ENCODE results near the gene ABRAXAS1.

The ABRAXAS1 gene

DNA sequence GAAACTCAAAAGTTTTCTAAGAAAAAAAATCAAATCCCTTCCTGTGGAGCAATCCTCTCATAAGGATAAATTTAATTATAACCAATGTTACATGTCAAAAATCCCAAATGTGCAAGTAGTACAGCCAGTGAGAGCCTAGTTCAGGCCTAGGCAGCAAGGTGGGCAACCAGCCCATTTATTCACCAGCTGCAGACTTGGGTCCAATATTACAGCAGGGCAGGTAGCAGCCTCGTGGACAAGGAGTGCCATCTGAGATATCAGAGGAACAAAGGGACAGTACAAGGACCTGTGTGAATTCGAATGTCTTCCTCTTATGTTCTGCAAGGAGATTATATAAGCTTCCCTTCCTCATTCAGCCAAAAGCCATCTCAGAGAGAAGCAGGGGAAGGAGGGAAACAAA is 35.9 kb downstream of the ABRAXAS1 start:
- DNase-seq = no peak

- DNase-seq = no peak
These were observed 44.0 kb downstream of the ABRAXAS1 start for GRCh38 chr4:83440899-83441298.

GRCh38 chr4:83440148-83440814 is 44.6 kb downstream of the ABRAXAS1 start:
- no peak for DNase-seq

- DNase-seq = no peak
These were observed 46.2 kb downstream of the ABRAXAS1 start for GRCh38 chr4:83438719-83439118.

DNA sequence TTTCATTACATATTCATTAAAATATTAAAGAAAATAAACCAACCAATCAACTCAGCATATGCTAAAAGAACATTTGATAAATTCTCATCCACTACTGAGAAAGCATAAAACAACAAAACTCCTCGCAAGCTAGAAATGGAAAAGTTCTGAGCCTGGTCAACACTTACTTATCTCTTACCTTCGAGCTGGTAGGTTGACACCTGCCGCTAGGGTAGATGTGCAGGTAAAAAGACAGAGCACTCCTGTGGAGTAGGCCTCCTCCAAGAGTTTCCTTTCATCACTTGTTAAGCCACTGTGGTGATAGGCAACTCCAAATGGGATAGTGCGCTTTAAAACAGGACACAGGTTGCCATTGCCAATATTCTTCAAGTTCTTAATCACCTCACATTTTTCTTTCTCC is 48.2 kb downstream of the ABRAXAS1 start:
- no peak for DNase-seq

DNA sequence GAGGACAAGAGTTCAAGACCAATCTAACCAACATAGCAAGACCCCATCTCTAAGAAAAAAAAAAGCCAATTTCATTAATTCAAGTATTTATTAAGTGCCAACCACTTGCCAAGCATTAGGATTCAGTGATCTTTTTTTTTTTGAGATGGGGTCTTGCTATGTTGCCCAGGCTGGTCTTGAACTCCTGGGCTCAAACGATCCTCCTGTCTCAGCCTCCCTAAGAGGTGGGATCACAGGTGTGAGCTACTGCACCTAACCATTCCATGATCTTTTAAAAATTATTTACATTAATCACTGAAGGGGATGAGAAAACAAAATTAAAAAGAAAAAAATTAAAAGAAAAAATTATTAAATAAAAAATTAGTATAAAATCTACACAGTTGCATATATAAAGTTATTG is 53.7 kb downstream of the ABRAXAS1 start:
- no peak for DNase-seq

DNA sequence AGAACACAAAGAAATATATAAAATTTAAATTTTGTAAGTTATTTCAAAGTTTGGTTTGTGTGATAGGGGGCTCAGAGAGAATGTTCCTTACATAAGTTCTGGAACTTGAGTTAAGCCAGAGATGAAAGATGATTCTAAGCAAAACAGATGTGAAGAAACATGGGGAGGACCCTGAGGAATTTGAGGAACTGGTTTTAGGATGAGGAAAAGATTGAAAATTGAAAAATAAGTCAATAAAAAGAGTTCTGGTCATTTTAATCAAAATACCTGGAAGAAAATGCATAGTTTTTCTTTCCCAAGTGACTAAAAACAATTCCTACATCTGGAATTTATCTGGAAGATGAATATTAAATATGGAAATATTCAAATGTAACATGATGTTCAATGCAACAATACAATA is 66.7 kb downstream of the ABRAXAS1 start:
- DNase-seq = no peak

DNA sequence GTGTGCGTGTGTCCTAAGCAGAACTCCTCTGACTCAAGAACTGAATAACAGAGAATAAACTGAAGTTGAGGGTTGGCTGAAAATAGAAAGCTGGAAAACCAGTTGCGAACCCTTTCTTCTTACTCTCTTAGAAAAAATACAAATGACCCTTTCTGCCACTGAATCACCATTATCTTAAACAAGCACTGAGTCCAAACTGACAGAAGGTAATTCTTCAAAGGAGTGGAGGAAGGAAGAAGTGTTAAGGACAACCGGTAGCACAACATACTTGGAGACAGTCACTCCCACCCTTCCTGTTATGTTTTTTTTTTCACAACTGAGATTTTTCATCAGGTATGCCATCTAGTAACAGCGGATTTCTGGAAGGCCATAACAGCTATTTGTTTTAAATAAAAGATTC is 67.3 kb downstream of the ABRAXAS1 start:
- DNase-seq = no peak

DNA sequence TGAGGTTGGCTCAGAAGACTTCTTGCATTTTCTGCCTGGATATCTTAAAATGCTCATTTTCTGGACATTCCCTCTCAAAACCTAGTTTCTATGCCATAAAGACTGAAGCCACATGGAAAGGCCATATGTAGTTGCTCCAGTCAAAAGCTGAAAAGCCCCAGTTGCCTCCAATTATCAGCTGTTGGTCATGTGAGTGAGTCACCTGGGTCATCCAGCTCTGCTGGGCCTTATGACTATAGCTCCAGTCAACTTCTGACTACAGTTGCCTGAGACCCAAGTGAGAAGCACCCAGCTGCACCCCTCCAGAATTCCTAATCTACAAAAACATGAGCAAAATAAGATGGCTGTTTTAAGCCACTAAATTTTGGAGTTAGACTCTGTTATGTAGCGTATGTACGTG is 71.2 kb downstream of the ABRAXAS1 start:
- no peak for DNase-seq

Data from NCI-H524 (cell line).